ENCODE measurements around the gene ADAMTS18.

DNA sequence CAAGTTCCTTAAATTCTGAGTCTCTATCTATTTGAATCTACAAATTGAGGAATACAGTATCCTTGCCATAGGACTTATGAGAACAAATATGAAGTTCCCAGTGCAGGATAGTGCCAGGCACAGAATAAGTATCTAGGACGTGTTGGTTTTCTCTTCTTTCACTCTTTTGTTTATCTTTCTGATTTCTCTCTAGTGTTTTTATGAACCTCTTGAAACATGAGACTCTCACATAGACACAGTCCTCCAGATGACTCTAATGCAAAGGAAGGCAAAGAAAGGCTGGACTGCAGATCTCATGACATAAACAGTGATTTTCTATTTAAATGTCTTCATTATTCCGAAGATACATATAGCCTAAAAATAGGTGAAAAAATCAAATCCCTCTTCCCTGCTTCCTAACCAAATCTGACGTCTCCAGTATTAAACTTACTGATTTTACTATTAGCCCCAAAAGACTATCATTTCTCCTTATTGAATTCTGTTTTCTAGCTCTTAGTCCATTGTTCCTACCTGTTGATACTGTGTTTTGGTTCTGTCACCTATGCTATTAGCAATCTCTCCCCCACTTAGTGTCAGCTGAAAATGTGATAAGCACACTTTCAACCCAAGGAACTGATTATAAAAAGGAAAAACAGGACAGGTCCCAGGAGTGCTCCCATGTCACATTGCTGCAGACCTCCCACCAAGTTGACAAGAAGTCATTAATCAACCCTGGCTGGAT, 24.9 kb upstream of the ADAMTS18 start:
- TF ChIP-seq CTCF (conservative IDR thresholded peaks at IDR 0.05 in 1 of 2, IDR thresholded peaks at IDR 0.05 in 1 of 2; ENCODE audit: low read depth in 1 of 2, low read length in 2 of 2) (no peak), EZH2 (IDR thresholded peaks at IDR 0.05; ENCODE audit: low read length, missing control alignments) (no peak)
